Measurements from ENCODE around the gene INPP5K. TPM values are rescaled to one million over a fixed set of nuclear protein-coding genes. Genes with fewer than 3 reads are reported as not detected.
"Not testable (repeated sequence)": the region's sequence is repeated elsewhere in the genome, so short reads cannot be mapped to it uniquely, and the experiment has no call there.

INPP5K gene
- 21.4 TPM for total RNA-seq

- ATAC-seq: peak; percentile 94
These were observed at the start of gene INPP5K for GRCh38 chr17:1516388-1517161. INPP5K (minus strand) TSS chr17:1516612; CDS start chr17:1516499, 113 bp downstream.

DNA sequence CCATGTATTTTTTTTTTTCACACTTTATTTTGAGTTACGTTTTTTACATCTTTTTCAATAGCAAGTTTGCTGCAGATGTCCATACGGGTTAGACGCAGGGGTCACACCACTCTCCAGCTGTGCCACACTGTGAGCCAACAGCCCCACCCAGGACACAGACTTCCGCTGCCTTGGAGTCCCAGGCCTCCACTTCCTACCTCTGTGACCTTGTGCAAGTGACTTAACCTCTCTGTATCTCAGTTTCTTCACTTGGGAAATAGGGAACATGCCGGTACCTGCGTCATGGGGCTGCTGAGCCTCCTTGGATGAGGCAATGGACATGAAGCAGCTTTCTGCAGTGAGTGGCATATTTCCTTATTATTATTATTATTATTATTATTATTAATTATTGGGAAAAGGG, 49.5 kb upstream of the INPP5K start:
- no peak for ATAC-seq

DNA sequence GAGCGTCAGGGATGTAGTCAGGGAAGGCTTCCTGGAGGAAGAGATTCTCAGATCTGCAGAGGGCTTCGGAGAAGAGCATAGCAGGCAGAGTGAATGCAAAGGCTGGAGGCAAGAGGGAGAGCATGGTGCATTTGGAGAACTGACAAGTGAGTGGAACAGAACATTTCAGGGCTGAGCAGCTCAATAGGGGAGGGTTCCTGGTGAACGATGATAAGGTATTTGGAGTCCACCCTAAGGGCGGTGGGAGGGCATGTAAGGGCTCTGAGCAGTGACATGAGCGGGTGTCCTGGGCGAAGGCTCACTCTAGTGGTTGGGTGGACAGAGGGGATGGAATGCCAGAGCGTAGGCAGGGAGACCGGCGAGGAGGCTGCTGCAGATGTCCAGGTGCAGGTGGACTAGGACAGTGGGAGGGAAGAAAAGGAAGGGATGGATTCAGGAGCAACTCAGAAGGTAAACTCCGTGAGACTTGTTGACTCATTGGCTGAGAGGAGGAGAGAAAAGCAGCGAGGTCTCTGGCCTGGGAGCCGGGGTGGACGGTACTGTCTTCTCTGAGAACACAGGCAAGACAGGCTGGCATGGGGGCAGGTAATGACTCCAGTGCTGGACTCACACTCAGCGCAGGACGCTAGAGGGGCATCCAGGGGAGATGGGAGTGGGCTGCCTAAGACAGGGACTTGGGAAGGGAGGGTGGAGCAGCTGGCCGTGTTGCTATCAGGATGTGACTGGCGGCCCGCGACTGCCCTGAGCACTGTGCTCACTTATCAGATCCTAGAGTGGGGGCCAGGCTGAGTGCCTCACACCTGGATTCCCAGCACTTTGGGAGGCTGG, 47.6 kb upstream of the INPP5K start:
- ATAC-seq: no peak

DNA sequence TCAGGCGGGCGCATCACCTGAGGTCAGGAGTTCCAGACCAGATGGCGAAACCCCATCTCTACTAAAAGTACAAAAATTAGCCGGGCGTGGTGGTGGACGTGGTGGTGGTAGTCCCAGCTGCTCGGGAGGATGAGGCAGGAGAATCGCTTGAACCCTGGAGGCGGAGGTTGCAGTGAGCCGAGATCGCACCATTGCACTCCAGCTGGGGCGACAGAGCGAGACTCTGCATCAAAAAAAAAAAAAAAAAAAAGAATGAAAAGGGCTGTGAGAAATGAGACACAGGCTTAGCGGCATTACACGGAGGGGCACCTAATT, 47.0 kb upstream of the INPP5K start:
- ATAC-seq: not testable (repeated sequence)

- ATAC-seq: peak; percentile 11
These were observed 45.8 kb upstream of the INPP5K start for GRCh38 chr17:1562176-1562643.

DNA sequence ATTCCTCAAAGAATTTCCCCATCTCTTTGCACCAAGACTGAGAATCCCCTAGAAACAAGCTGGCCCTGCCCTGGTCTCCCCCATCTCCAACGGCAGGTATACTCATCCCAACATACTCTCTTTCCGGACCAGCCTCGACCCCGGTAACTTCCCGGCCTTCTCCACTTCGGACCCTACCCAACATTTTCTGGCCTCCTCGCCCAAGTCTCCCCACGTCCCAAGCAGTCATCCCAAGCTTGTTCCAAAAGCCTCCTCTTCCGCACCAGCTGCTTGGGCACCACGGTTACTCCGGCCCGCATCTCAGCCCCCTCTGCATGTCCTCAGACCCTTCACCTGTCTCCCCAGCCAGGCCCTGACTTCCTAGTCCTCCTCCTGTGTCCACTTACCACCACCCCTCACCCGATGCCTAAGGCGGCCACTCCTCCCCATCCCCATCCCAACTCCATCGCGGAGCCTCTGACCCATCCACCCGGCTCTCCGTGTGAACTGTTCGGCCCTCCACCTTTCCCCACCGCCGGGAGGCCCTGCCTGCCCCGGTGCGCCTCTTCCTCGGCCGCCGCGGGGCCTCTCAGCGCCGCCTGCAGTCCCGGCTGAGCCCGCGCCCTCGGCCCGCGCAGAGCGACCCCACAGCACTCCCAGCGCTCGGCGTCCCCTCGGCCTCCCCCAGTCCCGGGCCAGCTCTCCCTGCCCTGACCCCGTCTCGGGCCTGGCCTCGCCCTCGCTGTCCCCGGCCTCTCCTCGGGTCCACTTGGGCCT, 45.2 kb upstream of the INPP5K start:
- ATAC-seq: peak; percentile 15

DNA sequence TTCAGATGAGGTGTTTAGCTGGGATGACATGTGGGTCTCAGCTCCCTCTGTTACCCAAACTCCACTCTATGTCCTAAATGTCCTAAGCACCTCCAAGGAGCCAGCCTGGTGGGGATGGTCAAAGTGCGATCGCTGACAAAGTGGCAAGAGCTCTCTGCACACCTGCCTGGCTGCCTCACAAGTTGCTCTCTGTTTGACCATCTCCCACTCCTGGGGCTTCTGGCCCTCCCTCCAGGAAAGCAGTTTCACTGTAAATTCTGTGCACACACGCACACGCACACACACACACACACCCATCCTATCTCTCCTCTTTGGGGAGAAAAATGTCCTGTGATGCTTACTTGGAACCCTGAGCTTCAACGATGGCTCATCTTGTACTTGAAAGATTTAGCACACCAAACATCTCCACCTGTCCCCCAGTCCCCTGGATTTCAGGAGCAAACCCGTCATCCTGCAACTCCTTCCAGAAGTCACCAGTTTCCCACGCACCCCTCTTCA, 44.5 kb upstream of the INPP5K start:
- ATAC-seq: no peak

- ATAC-seq: no peak
These were observed 43.9 kb upstream of the INPP5K start for GRCh38 chr17:1560101-1560857.

DNA sequence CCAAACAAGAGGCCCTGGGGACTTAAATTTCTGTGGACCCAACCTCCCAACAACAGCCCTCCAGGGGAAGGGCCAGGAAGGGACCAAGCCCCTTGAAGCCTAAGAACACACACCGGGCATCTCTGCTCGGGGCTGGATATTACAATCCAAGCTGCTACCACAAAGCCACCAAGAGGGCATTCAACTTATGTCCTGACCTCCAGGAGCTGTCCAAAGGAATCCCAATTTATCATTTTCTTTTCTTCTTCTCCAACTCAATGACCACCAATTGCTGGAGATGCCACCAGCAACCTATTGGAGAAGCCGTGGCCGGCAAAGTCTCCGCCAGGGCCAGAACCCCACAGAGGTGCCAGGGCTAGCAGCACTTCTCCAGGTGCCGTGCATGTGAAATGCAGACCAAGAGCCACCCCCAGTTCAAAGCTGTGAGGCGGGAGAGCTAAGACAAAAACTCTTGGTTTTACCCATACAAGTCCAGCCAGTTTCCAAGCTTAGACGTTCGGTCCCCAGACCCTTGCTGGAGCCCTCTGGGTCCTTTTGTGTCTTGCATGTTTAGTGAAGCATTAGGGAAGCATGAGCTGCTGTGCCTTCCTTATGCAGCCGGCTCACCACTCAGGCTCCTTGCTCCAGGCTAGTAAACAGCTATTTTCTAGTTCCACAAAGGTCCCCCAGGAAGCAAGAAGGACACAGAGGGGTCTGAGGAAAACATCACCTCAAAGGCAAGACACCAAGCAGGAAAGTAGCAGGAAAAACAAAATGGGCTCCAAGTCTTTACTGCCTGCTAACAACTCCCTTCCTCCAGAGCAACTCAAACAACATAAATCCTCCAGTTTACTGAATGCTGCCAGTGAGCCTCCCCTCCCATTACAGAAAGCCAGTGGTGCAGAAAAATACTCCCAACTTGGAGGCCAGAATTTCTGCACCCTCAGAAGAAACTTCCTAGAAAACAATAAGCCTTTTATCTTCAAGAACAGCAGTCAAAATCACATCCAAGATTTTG, 42.9 kb upstream of the INPP5K start:
- no peak for ATAC-seq

DNA sequence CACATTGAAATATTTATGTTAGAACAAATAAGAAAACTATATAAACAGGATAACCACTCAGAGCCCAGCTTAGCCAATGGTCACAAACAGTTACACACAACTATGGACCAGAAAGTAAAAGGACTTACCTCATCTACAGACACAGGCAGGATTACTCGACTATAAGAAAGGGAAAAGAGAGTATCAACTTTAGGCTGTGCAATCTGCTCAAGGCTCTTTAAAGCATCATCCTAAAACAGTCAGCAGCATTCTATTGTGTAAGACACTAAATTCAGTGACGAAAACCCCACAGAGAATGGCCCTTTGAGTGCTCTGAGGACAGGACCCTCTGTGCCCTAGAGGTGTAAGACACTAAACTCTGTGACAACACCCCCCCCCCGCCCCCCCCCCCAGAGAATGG, 42.0 kb upstream of the INPP5K start:
- no peak for ATAC-seq

- ATAC-seq: peak; percentile 71
These were observed 41.1 kb upstream of the INPP5K start for GRCh38 chr17:1557355-1558095.

DNA sequence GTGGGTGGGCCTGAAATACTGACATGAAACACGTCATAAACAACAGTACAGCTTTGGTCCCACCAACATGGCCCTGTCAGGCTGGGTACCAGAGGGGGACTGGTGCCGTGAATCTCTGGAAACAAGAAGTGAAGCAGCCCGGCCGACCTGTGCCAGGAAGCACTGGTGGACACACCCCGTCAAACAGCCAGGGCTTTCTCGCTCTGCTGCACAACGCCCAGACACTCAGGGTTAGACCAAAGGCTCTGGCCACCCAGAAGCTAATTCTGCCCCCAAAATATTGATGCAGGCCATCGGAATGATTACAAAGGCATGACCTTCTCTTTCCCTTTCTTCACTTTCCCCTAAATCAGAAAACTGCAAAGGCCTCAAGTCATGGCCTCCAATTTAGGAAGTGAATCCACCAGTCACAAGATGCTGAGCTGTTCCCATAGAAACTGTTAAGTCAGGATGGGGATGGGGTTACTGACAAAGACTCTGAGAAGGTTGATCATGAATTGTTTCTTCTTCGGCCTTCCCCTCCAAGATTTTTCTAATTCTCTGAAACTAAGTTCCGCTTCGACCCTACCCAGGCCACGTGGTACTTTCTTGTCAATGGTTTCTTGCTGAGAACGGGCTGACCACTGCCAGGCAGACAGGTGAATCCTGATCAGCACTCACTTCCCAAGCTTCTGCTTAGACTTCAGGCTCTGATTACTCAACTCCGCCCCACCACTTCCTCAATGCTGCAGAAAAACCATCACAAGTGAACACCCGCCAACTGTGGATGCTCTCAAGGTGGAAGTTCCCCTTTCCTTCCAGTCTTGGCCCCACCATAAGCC, 39.4 kb upstream of the INPP5K start:
- ATAC-seq: peak; percentile 35

DNA sequence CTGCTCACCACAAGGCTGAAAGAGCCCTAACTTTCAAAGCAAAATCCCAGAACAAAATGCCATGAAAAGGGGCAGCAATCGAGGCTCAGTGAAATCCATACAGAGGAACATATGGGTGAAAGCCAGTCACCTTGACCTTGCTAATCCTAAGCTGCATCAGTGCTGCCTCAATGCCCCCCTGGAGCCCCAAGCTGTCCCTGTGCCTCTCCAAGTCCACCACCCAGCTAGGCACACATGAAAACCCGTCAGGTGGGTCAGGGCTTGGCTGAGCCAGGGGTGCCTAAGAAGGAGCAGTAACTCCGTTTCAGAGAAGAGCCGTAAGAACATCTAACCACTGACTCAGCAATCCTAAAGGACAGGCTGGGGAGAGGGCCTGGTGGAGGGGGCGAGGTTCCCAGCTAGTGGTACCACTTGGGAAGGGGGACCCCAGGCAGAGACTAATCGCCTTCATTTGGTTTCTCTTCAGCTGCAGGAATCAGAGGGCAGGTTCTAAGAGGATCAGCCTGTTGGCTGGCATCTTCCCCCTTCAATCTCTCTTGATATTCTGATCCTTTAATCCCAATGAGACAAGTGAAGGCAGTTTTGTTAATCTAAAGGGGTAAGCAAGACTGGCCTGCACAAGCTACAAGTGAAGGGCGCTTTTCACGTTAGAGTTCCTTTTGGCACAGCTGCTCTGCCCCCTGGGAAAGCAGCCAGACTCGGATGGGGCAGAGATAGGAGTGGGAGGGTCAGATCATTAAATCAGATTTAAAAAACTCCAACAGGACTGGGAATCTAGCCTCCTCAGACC, 38.5 kb upstream of the INPP5K start:
- ATAC-seq: no peak

DNA sequence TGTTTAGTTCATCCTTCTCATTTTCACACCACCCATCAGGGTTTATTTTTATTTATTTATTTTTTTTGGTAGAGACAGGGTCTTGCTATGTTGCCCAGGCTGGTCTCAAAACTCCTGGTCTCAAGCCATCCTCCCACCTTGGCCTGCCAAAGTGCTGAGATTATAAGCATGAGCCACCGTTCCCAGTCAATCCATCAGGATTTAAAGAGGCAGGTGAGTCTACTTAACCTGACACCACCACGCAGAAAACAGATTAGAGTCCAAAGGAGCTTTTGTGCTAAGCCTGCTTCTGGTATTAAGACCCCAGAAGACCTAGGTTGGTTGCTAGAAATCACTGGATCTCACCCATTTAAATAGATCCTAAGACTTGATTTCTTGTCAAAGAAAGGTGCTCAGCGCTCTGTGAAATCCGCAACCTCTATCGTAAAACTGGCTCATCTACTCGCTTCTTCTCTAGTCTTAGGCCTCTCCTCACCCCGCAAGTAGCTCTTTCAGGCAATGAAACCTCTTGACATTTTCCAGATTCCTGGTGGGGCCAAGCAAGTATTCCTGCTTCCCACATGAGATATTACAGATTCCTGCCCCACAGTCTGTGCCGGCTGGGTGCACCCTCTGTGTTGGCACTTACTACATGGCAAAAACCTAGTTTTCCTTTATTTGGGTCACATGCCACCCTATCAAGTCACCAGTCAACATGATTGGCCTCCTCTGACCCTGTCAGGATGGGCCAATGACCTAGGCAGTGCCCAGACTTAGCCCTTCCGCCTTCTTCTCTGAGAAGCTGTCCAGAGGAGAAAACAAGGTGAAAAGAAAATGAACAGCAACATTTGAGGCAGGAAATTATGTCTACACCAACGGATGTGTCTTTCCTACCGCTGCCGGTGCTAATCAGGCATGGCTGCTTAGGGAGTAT, 37.2 kb upstream of the INPP5K start:
- no peak for ATAC-seq

- ATAC-seq: no peak
These were observed 36.5 kb upstream of the INPP5K start for GRCh38 chr17:1552932-1553331.

- no peak for ATAC-seq
These were observed 35.3 kb upstream of the INPP5K start for GRCh38 chr17:1551741-1552140.

- no peak for ATAC-seq
These were observed 31.6 kb upstream of the INPP5K start for GRCh38 chr17:1548032-1548431.
